Neuronal stem cell (in vitro differentiated cells): ENCODE results near the gene CFAP92.

Experiments
- DNase-seq: peaks from one replicate; pipeline ENCODE4 v3.0.0-alpha.2; 2013; ENCODE audit warnings: low spot score
- H2AFZ ChIP-seq: one replicate; pipeline ENCODE4 v1.6.1; 2013; ENCODE audit warnings: mild to moderate bottlenecking, low read length, inconsistent platforms
- H2AK5ac ChIP-seq: 2 replicates; pipeline ENCODE4 v1.6.1; 2013; ENCODE audit warnings: low read depth, mild to moderate bottlenecking, inconsistent platforms, low read length, moderate library complexity, mixed read lengths
- H2BK120ac ChIP-seq: 2 replicates; pipeline ENCODE4 v1.6.1; 2013; ENCODE audit warnings: low read depth, mild to moderate bottlenecking, inconsistent platforms, low read length, moderate library complexity, mixed read lengths
- H2BK12ac ChIP-seq: one replicate; pipeline ENCODE4 v1.6.1; 2013; ENCODE audit warnings: low read length, inconsistent platforms
- H2BK15ac ChIP-seq: 2 replicates; pipeline ENCODE4 v1.6.1; 2013; ENCODE audit warnings: mild to moderate bottlenecking, low read length, inconsistent platforms, mixed read lengths
- H2BK5ac ChIP-seq: one replicate; pipeline ENCODE4 v1.6.1; 2013; ENCODE audit warnings: inconsistent platforms, mild to moderate bottlenecking, low read length, moderate library complexity
- H3K14ac ChIP-seq: one replicate; pipeline ENCODE4 v1.6.1; 2013; ENCODE audit warnings: low read length, inconsistent platforms
- H3K18ac ChIP-seq: 2 replicates; pipeline ENCODE4 v1.6.1; 2013; ENCODE audit warnings: low read length, inconsistent platforms
- H3K23ac ChIP-seq: 2 replicates; pipeline ENCODE4 v1.6.1; 2013; ENCODE audit warnings: low read depth, mild to moderate bottlenecking, mixed read lengths, low read length, inconsistent platforms; ENCODE audit not compliant: poor library complexity
- H3K27ac ChIP-seq: replicated peaks from 3 replicates; pipeline ENCODE4 v1.5.1; 2013; ENCODE audit warnings: low read length, inconsistent platforms
- H3K27me3 ChIP-seq, 3 experiments: 2 replicates each; pipeline ENCODE4 v1.6.1; 2013; ENCODE audit warnings: low read length in 3 of 3, mild to moderate bottlenecking in 2 of 3, inconsistent platforms in 1 of 3, low read depth in 1 of 3, mixed read lengths in 1 of 3, moderate library complexity in 1 of 3; ENCODE audit not compliant: control insufficient read depth in 3 of 3, insufficient read depth in 3 of 3
- H3K36me3 ChIP-seq, 2 donors: replicated peaks in 1 of 2; 2 replicates each; pipeline ENCODE4 v1.6.1; 2013; ENCODE audit warnings: low read length in 2 of 2; ENCODE audit not compliant: control insufficient read depth in 2 of 2, insufficient read depth in 2 of 2
- H3K4ac ChIP-seq: 2 replicates; pipeline ENCODE4 v1.6.1; 2013; ENCODE audit warnings: inconsistent platforms, mild to moderate bottlenecking, low read length, moderate library complexity
- H3K4me1 ChIP-seq, 2 donors: 1 replicate in 1 of 2; 2 replicates in 1 of 2; pipeline ENCODE4 v1.6.1; 2013; ENCODE audit warnings: low read length in 2 of 2, low read depth in 1 of 2; ENCODE audit not compliant: control insufficient read depth in 2 of 2, insufficient read depth in 1 of 2
- H3K4me2 ChIP-seq: one replicate; pipeline ENCODE4 v1.6.1; 2013; ENCODE audit warnings: mild to moderate bottlenecking, low read length, inconsistent platforms; ENCODE audit not compliant: insufficient read depth, poor library complexity, severe bottlenecking
- H3K4me3 ChIP-seq, 2 donors: 2 replicates each; pipeline ENCODE4 v1.5.1; 2013; ENCODE audit warnings: low read length in 2 of 2, mild to moderate bottlenecking in 2 of 2, inconsistent platforms in 1 of 2, moderate library complexity in 1 of 2
- H3K79me1 ChIP-seq: one replicate; pipeline ENCODE4 v1.6.1; 2013; ENCODE audit warnings: low read depth, mild to moderate bottlenecking, inconsistent platforms, low read length, moderate library complexity
- H3K9ac ChIP-seq: one replicate; pipeline ENCODE4 v1.6.1; 2013; ENCODE audit warnings: mild to moderate bottlenecking, low read depth, low read length, inconsistent platforms; ENCODE audit not compliant: poor library complexity
- H3K9me3 ChIP-seq, 2 donors: replicated peaks in 1 of 2; 2 replicates each; pipeline versions ENCODE3 to v1.6.1; 2013; ENCODE audit warnings: low read length in 2 of 2, mild to moderate bottlenecking in 2 of 2, inconsistent platforms in 1 of 2, low read depth in 1 of 2, mixed read lengths in 1 of 2, moderate library complexity in 1 of 2; ENCODE audit not compliant: control insufficient read depth in 2 of 2, insufficient read depth in 1 of 2
- H4K8ac ChIP-seq: one replicate; pipeline ENCODE4 v1.6.1; 2013; ENCODE audit warnings: low read depth, mild to moderate bottlenecking, inconsistent platforms, low read length, moderate library complexity
- H4K91ac ChIP-seq: one replicate; pipeline ENCODE4 v1.6.1; 2013; ENCODE audit warnings: low read length, low read depth, mild to moderate bottlenecking, inconsistent platforms; ENCODE audit not compliant: poor library complexity
- WGBS, 2 donors: extraction: QIAGEN DNeasy Blood & Tissue Kit; methylation state at CpG; one replicate each; pipeline ENCODE4 v1.1.7; 2013; ENCODE audit warnings: missing lambda C conversion rate in 2 of 2, mixed read lengths in 1 of 2; ENCODE audit not compliant: insufficient read length in 2 of 2, insufficient replicate concordance in 1 of 2; ENCODE audit errors: extremely low coverage in 2 of 2; 5-methylcytosine and 5-hydroxymethylcytosine counted together

The CFAP92 gene

GRCh38 chr3:128922804-128923459, 70.9 kb downstream of the CFAP92 start:
- no peak overlapping the region for H3K4me3 ChIP-seq
- no peak overlapping the region for H2BK5ac ChIP-seq
- H2BK120ac ChIP-seq = no peak overlapping the region
- WGBS, 2 donors = no CpG with 5 or more reads among the region's 10 CpGs
- H3K36me3 ChIP-seq = peaks cover 0 to 22% of the 10 kb centered on the region in 2 donors
- no peak overlapping the region for H2AK5ac ChIP-seq
- H3K4me2 ChIP-seq = no peak overlapping the region
- H3K9me3 ChIP-seq = peaks cover 13 to 64% of the 10 kb centered on the region in 2 donors
- DNase-seq = no peak
- H2BK15ac ChIP-seq = no peak overlapping the region
- H3K14ac ChIP-seq = no peak overlapping the region
- H3K9ac ChIP-seq = no peak overlapping the region
- no peak overlapping the region for H4K8ac ChIP-seq
- H4K91ac ChIP-seq = no peak overlapping the region
- H3K79me1 ChIP-seq = peaks cover 3% of the 10 kb centered on the region
- H3K4ac ChIP-seq = no peak overlapping the region
- H3K27ac ChIP-seq = no peak overlapping the region
- H3K23ac ChIP-seq = no peak overlapping the region
- no peaks in the 10 kb centered on the region for H3K27me3 ChIP-seq
- H2AFZ ChIP-seq = no peak overlapping the region
- no peak overlapping the region for H3K18ac ChIP-seq
- no peak overlapping the region for H2BK12ac ChIP-seq
- no peaks in the 10 kb centered on the region for H3K4me1 ChIP-seq

DNA sequence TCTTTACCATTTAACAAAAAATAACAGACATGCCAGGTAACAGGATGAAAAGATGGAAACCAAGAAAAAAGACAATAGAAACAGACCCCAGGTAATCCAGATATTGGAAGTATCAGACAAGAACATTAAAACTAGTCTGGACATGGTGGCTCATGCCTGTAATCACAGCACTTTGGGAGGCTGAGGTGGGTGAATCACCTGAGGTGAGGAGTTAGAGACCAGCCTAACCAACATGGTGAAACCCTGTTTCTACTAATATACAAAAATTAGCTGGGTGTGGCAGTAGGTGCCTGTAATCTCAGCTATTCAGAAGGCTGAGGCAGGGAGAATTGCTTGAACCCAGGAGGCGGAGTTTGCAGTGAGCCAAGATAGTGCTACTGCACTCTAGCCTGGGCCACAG, 73.9 kb downstream of the CFAP92 start:
- H3K79me1 ChIP-seq = peaks cover 3% of the 10 kb centered on the region
- no CpG with 5 or more reads among the region's 1 CpG for WGBS, 2 donors

GRCh38 chr3:128917291-128917690, 76.6 kb downstream of the CFAP92 start:
- H4K8ac ChIP-seq = no peak overlapping the region
- no peak overlapping the region for H2AFZ ChIP-seq
- H3K27ac ChIP-seq = no peak overlapping the region
- peaks cover 33 to 78% of the 10 kb centered on the region in 2 donors for H3K36me3 ChIP-seq
- no peak overlapping the region for H3K18ac ChIP-seq
- H3K9me3 ChIP-seq = peaks cover 4 to 28% of the 10 kb centered on the region in 2 donors
- no peak overlapping the region for H3K23ac ChIP-seq
- WGBS, 2 donors = no CpG with 5 or more reads among the region's 2 CpGs
- H3K14ac ChIP-seq = no peak overlapping the region
- no peak overlapping the region for H2BK5ac ChIP-seq
- no peaks in the 10 kb centered on the region for H3K79me1 ChIP-seq
- no peak overlapping the region for H4K91ac ChIP-seq
- no peak overlapping the region for H3K4me2 ChIP-seq
- no peak overlapping the region for H2AK5ac ChIP-seq
- no peak overlapping the region for H2BK12ac ChIP-seq
- no peak for DNase-seq
- no peak overlapping the region for H2BK120ac ChIP-seq
- no peak overlapping the region for H3K9ac ChIP-seq
- no peaks in the 10 kb centered on the region for H3K27me3 ChIP-seq
- no peak overlapping the region for H3K4ac ChIP-seq
- H3K4me1 ChIP-seq = no peaks in the 10 kb centered on the region
- H3K4me3 ChIP-seq = no peak overlapping the region
- no peak overlapping the region for H2BK15ac ChIP-seq

More for the DNA sequence above, 73.9 kb downstream of the CFAP92 start:
- Histone ChIP-seq H3K18ac (no peak overlapping the region), H2BK15ac (no peak overlapping the region), H3K9ac (no peak overlapping the region), H3K4ac (no peak overlapping the region), H2AK5ac (no peak overlapping the region), H2BK5ac (no peak overlapping the region), H3K14ac (no peak overlapping the region), H3K27me3 (no peaks in the 10 kb centered on the region), H2BK120ac (no peak overlapping the region), H3K4me2 (no peak overlapping the region), H4K8ac (no peak overlapping the region), H2AFZ (no peak overlapping the region), H3K9me3 (peaks cover 7 to 45% of the 10 kb centered on the region in 2 donors), H4K91ac (no peak overlapping the region), H3K4me3 (no peak overlapping the region), H3K27ac (no peak overlapping the region), H3K23ac (no peak overlapping the region), H3K36me3 (peaks cover 12 to 51% of the 10 kb centered on the region in 2 donors), H2BK12ac (no peak overlapping the region), H3K4me1 (no peaks in the 10 kb centered on the region)
- no peak for DNase-seq

DNA sequence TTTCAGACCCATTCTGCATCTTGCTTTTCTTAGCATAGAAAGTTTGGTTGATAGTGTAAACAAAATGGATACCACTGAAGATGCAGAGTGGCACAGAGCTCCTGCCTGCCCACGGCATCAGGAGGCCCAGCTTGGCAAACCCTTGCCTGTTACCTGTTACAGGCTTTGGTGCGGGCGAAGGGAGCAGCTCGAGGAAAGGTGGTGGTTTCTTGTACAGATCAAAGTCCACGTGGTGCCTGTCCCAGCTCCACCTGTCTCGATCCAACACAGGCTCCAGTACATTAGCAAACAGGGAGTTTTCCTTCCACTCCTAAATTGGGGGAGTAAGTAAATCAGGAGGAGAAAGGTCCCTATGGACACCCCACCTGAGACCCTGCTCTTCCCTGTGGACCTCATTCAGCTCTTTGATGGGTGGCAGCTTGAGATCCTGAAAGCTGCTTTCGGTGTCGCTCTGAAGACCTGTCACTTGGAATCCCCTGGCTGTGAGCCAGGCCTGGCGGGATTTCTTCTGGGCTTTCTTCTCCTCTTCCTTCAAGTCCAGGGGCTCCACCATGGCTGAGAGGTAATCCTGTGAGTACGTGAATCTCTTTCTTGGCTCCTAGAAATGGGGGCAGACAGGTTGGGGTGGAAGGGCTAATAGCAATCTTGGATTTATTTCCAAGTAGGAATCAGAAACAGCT, 78.8 kb downstream of the CFAP92 start:
- peaks cover 46 to 100% of the 10 kb centered on the region in 2 donors for H3K36me3 ChIP-seq
- no CpG with 5 or more reads among the region's 10 CpGs for WGBS, 2 donors

More for the DNA sequence above, 78.8 kb downstream of the CFAP92 start:
- H3K4ac ChIP-seq = no peak overlapping the region
- H3K14ac ChIP-seq = no peak overlapping the region
- no peak overlapping the region for H2AK5ac ChIP-seq
- H2AFZ ChIP-seq = no peak overlapping the region
- H2BK120ac ChIP-seq = no peak overlapping the region
- no peak overlapping the region for H3K4me3 ChIP-seq
- no peak overlapping the region for H2BK5ac ChIP-seq
- no peaks in the 10 kb centered on the region for H3K4me1 ChIP-seq
- no peak overlapping the region for H3K23ac ChIP-seq
- H3K18ac ChIP-seq = no peak overlapping the region
- H2BK12ac ChIP-seq = no peak overlapping the region
- H4K91ac ChIP-seq = no peak overlapping the region
- no peaks in the 10 kb centered on the region for H3K27me3 ChIP-seq
- no peak overlapping the region for H2BK15ac ChIP-seq
- H3K79me1 ChIP-seq = no peaks in the 10 kb centered on the region
- no peak overlapping the region for H3K27ac ChIP-seq
- H3K9me3 ChIP-seq = peaks cover 0 to 17% of the 10 kb centered on the region in 2 donors
- H3K9ac ChIP-seq = no peak overlapping the region
- H3K4me2 ChIP-seq = no peak overlapping the region
- no peak for DNase-seq
- no peak overlapping the region for H4K8ac ChIP-seq
